ENCODE results near the gene SYT17.

- TF ChIP-seq CTCF (IDR thresholded peaks at IDR 0.05; ENCODE audit: low read depth, low read length) (no peak), EZH2phosphoT487 (IDR thresholded peaks at IDR 0.05; ENCODE audit: low read depth) (no peak)
These were observed 39.4 kb upstream of the SYT17 start for GRCh38 chr16:19128454-19129200.

All from OCI-LY3 (cell line).